SK-N-SH (cell line): ENCODE data around the gene P2RX5. TPM values are rescaled to one million over a fixed set of nuclear protein-coding genes. Genes with fewer than 3 reads are reported as not detected.

ENCODE experiments used
- CTCF ChIA-PET: fragments of 300-600, 350-600 bp; formaldehyde crosslinking; extraction: SDS; loops from one replicate; lab custom pipeline; 2021; lab: Yijun Ruan, JAX
- POLR2A ChIA-PET: fragments of 350-600 bp; sonication (Branson Sonifier 250); formaldehyde crosslinking; extraction: SDS; loops from one replicate; lab custom pipeline; 2020; ENCODE audit warnings: antibody characterized with exemption, inconsistent platforms; lab: Yijun Ruan, JAX
- DNase-seq: peaks from one replicate; pipeline ENCODE4 v3.0.0; 2012
- H2AFZ ChIP-seq: fragments of 200-600 bp; sonication (generic); 2 replicates; pipeline ENCODE4 v1.8.1; 2016; ENCODE audit warnings: antibody characterized with exemption, mild to moderate bottlenecking, low read depth
- H3F3A ChIP-seq: fragments of 200-600 bp; sonication (generic); replicated peaks from 2 replicates; pipeline ENCODE3; 2016; ENCODE audit warnings: antibody characterized with exemption, mild to moderate bottlenecking; ENCODE audit not compliant: insufficient read depth
- H3K27ac ChIP-seq, 2 experiments: fragments of 200-500 bp in 1 of 2; fragments of 200-600 bp in 1 of 2; sonication (Bioruptor generic) in 1 of 2; sonication (generic), shearing (Covaris generic) in 1 of 2; 2 replicates each; pipeline versions ENCODE4 v1.5.1 to v1.6.1; 2014 to 2016; ENCODE audit warnings: low read depth in 2 of 2, inconsistent platforms in 1 of 2, low read length in 1 of 2, mild to moderate bottlenecking in 1 of 2, mixed read lengths in 1 of 2
- H3K27me3 ChIP-seq: fragments of 200-600 bp; sonication (generic), shearing (Covaris generic); 2 replicates; pipeline ENCODE4 v1.6.1; 2016; ENCODE audit warnings: mixed run types; ENCODE audit not compliant: insufficient read depth
- H3K36me3 ChIP-seq, 2 experiments: fragments of 200-500 bp in 1 of 2; fragments of 200-600 bp in 1 of 2; sonication (Bioruptor generic) in 1 of 2; sonication (generic) in 1 of 2; replicated peaks in 1 of 2; 2 replicates each; pipeline versions ENCODE3 to v1.5.1; 2014 to 2016; ENCODE audit warnings: low read length in 1 of 2, mild to moderate bottlenecking in 1 of 2; ENCODE audit not compliant: insufficient read depth in 2 of 2, control insufficient read depth in 1 of 2
- H3K4me1 ChIP-seq, 2 experiments: fragments of 200-500 bp in 1 of 2; fragments of 200-600 bp in 1 of 2; sonication (Bioruptor generic) in 1 of 2; sonication (generic), shearing (Covaris generic) in 1 of 2; 2 replicates each; pipeline versions ENCODE4 v1.5.1 to v1.6.1; 2014 to 2016; ENCODE audit warnings: low read depth in 1 of 2, low read length in 1 of 2, mixed run types in 1 of 2; ENCODE audit not compliant: insufficient read depth in 2 of 2, control insufficient read depth in 1 of 2
- H3K4me2 ChIP-seq: fragments of 200-600 bp; sonication (generic), shearing (Covaris generic); 2 replicates; pipeline ENCODE4 v1.6.1; 2017; ENCODE audit warnings: mixed run types
- H3K4me3 ChIP-seq, 2 experiments: fragments of 200-500 bp in 1 of 2; fragments of 200-600 bp in 1 of 2; sonication (Bioruptor generic) in 1 of 2; sonication (generic), shearing (Covaris generic) in 1 of 2; 2 replicates each; pipeline versions ENCODE4 v1.5.1 to v1.8.1; 2014 to 2016; ENCODE audit warnings: low read depth in 2 of 2, inconsistent platforms in 1 of 2, low read length in 1 of 2, mild to moderate bottlenecking in 1 of 2, mixed read lengths in 1 of 2, moderate library complexity in 1 of 2
- H3K79me2 ChIP-seq: fragments of 200-600 bp; sonication (generic); 2 replicates; pipeline ENCODE4 v1.8.1; 2017; ENCODE audit warnings: mild to moderate bottlenecking; ENCODE audit not compliant: insufficient read depth
- H3K9ac ChIP-seq: fragments of 200-600 bp; sonication (generic); 2 replicates; pipeline ENCODE4 v1.6.1; 2017; ENCODE audit warnings: mixed run types
- H3K9me2 ChIP-seq: fragments of 200-600 bp; sonication (generic); 2 replicates; pipeline ENCODE4 v1.6.1; 2017; ENCODE audit warnings: mixed run types
- H3K9me3 ChIP-seq: fragments of 200-600 bp; sonication (generic); 2 replicates; pipeline ENCODE4 v1.6.1; 2017; ENCODE audit warnings: mixed run types, mild to moderate bottlenecking, moderate library complexity
- H4K20me1 ChIP-seq: fragments of 200-600 bp; sonication (generic); 2 replicates; pipeline ENCODE4 v1.6.1; 2017; ENCODE audit warnings: mild to moderate bottlenecking, mixed run types; ENCODE audit not compliant: insufficient read depth
- CTCF ChIP-seq: fragments of 200-600 bp; sonication (generic); IDR thresholded peaks from 2 replicates; pipeline ENCODE4 v1.6.1; 2017; ENCODE audit warnings: antibody characterized with exemption, mild to moderate bottlenecking, moderate library complexity
- EZH2phosphoT487 ChIP-seq: fragments of 200-600 bp; sonication (generic); IDR thresholded peaks from 2 replicates; pipeline ENCODE4 v1.6.1; 2017; ENCODE audit warnings: low read depth, mixed run types, mild to moderate bottlenecking, antibody characterized with exemption, moderate library complexity, borderline replicate concordance
- JUND ChIP-seq: IDR thresholded peaks from 2 replicates; pipeline ENCODE4 v1.4.0; 2012
- MEF2A ChIP-seq: IDR thresholded peaks from 2 replicates; pipeline ENCODE4 v1.4.0; 2012; ENCODE audit warnings: low read depth, borderline replicate concordance
- NFIC ChIP-seq: IDR thresholded peaks from 2 replicates; pipeline ENCODE4 v1.4.0; 2012; ENCODE audit warnings: borderline replicate concordance
- RAD21 ChIP-seq: IDR thresholded peaks from 2 replicates; pipeline ENCODE4 v1.6.1; 2012; ENCODE audit warnings: mild to moderate bottlenecking, low read length
- RXRA ChIP-seq: IDR thresholded peaks from 2 replicates; pipeline ENCODE4 v1.4.0; 2012; ENCODE audit warnings: low read depth, mild to moderate bottlenecking, borderline replicate concordance
- SIN3A ChIP-seq: IDR thresholded peaks from 2 replicates; pipeline ENCODE4 v1.6.1; 2012; ENCODE audit warnings: low read depth, mild to moderate bottlenecking, low read length, moderate library complexity, borderline replicate concordance
- TEAD4 ChIP-seq: IDR thresholded peaks from 2 replicates; pipeline ENCODE4 v1.4.0; 2012; ENCODE audit warnings: mild to moderate bottlenecking, borderline replicate concordance; ENCODE audit not compliant: insufficient read depth
- USF1 ChIP-seq: IDR thresholded peaks from 2 replicates; pipeline ENCODE4 v1.4.0; 2012; ENCODE audit warnings: low read depth, borderline replicate concordance
- ZBTB33 ChIP-seq: IDR thresholded peaks from 2 replicates; pipeline ENCODE4 v1.4.0; 2012; ENCODE audit warnings: low read depth, borderline replicate concordance
- WGBS: methylation state at CpG from one replicate; pipeline ENCODE4 v1.1.6; 2017; ENCODE audit warnings: low lambda C conversion rate; 5-methylcytosine and 5-hydroxymethylcytosine counted together
- polyA plus RNA-seq, 3 experiments: library from polyadenylated mRNA; depleted of rRNA; stranded (reverse); fragments of >200 nt; gene quantifications; 2 replicates each; pipeline ENCODE4 v1.2.3, GENCODE V29; 2012

The P2RX5 gene
- polyA plus RNA-seq, 1 of the 3 experiments (the other 2 are of a cell fraction), result 0.97 TPM

GRCh38 chr17:3659541-3660111 lies 36.3 kb downstream of the P2RX5 start (continued):
- no peak for TF ChIP-seq TEAD4
- TF ChIP-seq ZBTB33, result no peak
- TF ChIP-seq RXRA, result no peak
- TF ChIP-seq CTCF, result 0 out of 2 replicates have a peak, but pooled peaks have one; percentile 5
- TF ChIP-seq MEF2A, result no peak
- peak; percentile 51; the same call in 1 of the 2 replicates for TF ChIP-seq NFIC
- TF ChIP-seq, all 33 proteins: peak for 8

GRCh38 chr17:3658784-3659449 lies 37.0 kb downstream of the P2RX5 start:
- ChIA-PET CTCF (interaction anchor here (1.1 to 1.2 kb wide), 2 partner anchors 7 to 11 kb away, joined by 3 to 4 read pairs; no protein-coding TSS in a partner anchor), POLR2A (no interaction called here)
- Histone ChIP-seq H3K27ac (peak overlapping the region in 1 of 2 experiments; percentile 59; a peak in 3 of 4 replicates), H3K79me2 (no peaks in the 10 kb centered on the region), H3K9me2 (no peaks in the 10 kb centered on the region), H3K36me3 (peaks cover 6 to 18% of the 10 kb centered on the region in 2 experiments), H2AFZ (no peak overlapping the region), H3F3A (peaks cover 20% of the 10 kb centered on the region), H3K9me3 (no peaks in the 10 kb centered on the region), H3K4me3 (no peak overlapping the region), H3K4me2 (peak overlapping the region; percentile 37; the same call in 1 of the 2 replicates), H3K9ac (no peak overlapping the region), H3K27me3 (no peaks in the 10 kb centered on the region), H4K20me1 (peaks cover 9% of the 10 kb centered on the region; the same call in 1 of the 2 replicates), H3K4me1 (peaks cover 0 to 13% of the 10 kb centered on the region in 2 experiments; a peak in 3 of 4 replicates)
- DNase-seq, result no peak
- no peak for TF ChIP-seq ZBTB33
- TF ChIP-seq JUND, result no peak
- no peak for TF ChIP-seq SIN3A
- no peak for TF ChIP-seq RAD21
- TF ChIP-seq EZH2phosphoT487, result no peak
- no peak for TF ChIP-seq MEF2A
- TF ChIP-seq USF1, result no peak
- WGBS, result 87% methylated on average over 21 of the region's 22 CpGs
